GM12872 (cell line): ENCODE data around the gene TXNL4A.
A peak's percentile ranks its signal among the peaks of the same experiment; 100 is the strongest.

ENCODE experiments used
- CTCF ChIP-seq: IDR thresholded peaks from 3 replicates; pipeline ENCODE4 v1.5.1; 2011; ENCODE audit warnings: low read depth, mild to moderate bottlenecking, low read length, moderate library complexity; ENCODE audit not compliant: insufficient read depth

Gene TXNL4A

GRCh38 chr18:79937103-79937860 lies 51.1 kb downstream of the TXNL4A start:
- TF ChIP-seq CTCF, result no peak

DNA sequence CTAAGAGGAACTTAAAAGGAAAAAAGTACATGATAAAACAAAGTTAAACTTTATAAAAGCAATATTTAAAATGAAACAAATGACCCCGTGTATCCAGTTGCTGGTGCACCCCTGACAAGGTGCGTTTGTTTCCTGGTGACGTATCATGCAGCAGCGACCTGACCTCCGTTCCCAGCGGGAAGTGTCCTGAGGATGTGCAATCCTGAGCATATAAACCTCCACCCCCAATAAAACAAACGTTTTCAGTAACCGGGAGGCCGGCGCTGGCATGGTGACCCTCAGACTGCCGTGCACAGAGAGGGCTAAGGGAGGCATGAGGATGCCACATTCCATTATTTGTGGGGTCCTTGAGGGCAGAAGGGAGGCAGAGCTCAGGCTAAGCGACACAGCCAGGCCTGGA lies 51.7 kb downstream of the TXNL4A start:
- no peak for TF ChIP-seq CTCF

DNA sequence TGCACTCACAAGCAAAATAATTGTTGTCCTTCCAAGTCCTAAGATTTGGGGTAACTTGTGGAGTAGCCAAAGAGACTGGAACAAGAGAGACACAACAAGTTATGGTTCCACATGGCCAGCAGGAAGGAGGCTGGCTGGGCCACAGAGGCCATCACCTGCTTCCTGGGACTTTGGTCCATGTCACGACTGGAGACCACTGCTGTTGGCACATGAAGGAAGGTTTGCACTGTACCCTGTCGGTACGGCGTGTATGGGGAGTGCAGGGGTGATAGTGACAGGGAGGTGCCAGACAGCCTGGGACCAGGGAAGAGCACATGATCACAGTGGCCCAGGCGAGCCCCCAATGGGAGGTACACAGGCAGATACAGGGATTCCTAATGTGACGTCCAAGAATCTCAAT lies 52.4 kb downstream of the TXNL4A start:
- no peak for TF ChIP-seq CTCF

GRCh38 chr18:79935499-79935898 lies 52.9 kb downstream of the TXNL4A start:
- TF ChIP-seq CTCF, result no peak

- no peak for TF ChIP-seq CTCF
Measured at GRCh38 chr18:79935098-79935480, 53.3 kb downstream of the TXNL4A start.

DNA sequence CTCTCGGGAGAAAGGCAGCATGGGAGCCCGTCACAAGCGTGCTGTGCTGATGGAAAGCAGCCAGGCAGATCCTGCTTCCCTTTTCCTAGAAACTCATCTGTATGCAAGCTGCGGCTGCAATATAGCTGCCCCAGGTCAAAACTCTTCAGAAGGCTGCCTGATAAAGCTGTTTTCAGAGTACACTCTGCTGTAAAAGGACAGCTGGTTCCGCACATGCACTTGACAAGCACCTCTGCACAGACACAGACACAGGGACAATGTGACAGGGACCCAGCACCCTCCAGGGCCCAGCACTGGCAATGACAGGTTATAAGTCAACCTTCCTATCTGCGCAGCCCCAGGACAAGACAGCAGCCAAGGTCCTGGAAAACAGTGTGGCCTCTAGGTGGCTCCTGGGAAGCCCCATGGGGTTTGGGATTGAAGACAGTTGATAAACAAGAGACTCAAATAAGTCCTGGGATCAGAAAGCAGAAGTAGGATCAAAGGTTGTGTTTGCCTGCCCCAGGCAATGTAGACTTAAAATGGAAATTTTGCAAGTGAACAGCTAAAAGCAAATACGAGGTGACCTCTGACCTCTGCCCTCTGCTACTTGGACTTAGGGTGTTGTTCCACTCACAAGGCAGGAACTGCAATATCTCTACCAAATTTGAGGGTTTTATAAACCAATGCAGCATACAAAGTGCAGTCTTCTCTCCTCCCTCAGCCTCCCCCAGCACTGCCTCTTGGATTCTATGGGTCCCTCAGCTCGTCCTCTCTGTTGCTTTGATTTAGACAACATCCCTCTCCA lies 53.9 kb downstream of the TXNL4A start:
- TF ChIP-seq CTCF, result peak; percentile 6; the same call in 1 of the 3 replicates

DNA sequence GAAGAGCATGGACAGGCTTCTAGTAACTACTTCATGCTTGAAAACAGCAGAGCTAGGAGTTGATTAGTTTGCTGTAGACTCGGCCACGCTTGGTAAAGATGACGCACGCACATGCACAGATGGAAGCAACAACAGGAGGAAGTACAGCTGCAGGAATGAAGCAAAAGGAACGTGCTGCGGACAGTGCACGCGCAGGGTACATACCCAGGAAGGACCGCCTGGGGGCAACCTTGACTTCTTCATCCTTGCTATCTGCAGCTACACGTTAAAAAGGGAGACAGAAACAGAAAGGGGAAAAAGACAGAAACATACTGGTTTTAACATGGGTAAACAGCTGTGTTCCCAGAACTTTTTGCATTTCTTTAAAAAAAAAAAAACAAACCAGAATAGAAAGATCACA lies 54.6 kb downstream of the TXNL4A start:
- no peak for TF ChIP-seq CTCF
